WTC11 (cell line): ENCODE data around the gene GALNT12. TPM values are rescaled to one million over a fixed set of nuclear protein-coding genes. Genes with fewer than 3 reads are reported as not detected.

Experiments
- ATAC-seq: fragments of 200-7000 bp; cut with Tn5 transposase; 2 replicates; pipeline ENCODE4 v1.10.0; 2021; ENCODE audit warnings: mild to moderate bottlenecking, moderate library complexity
- CTCF ChIA-PET: fragments of 300-600 bp; sonication (Branson Sonifier 250); formaldehyde crosslinking; loops from one replicate; lab custom pipeline; 2021; ENCODE audit warnings: antibody characterized with exemption; lab: Charles Lee
- POLR2A ChIA-PET: fragments of 350-600 bp; sonication (Branson Sonifier 250); formaldehyde crosslinking; loops from one replicate; lab custom pipeline; 2021; ENCODE audit warnings: antibody characterized with exemption; lab: Charles Lee
- DNase-seq: peaks from one replicate; pipeline ENCODE4 v3.0.0; 2021; ENCODE audit warnings: low spot score
- H3K27ac Mint-ChIP-seq: 2 replicates; pipeline ENCODE4 v1.8.0; 2021; ENCODE audit warnings: mixed read lengths
- H3K27me3 Mint-ChIP-seq: 2 replicates; pipeline ENCODE4 v1.8.0; 2021; ENCODE audit warnings: low read depth, mild to moderate bottlenecking, moderate library complexity, mixed read lengths
- H3K36me3 Mint-ChIP-seq: 2 replicates; pipeline ENCODE4 v1.8.0; 2021; ENCODE audit warnings: mixed read lengths
- H3K4me1 Mint-ChIP-seq: 2 replicates; pipeline ENCODE4 v1.8.0; 2022; ENCODE audit warnings: mixed read lengths
- H3K4me3 Mint-ChIP-seq: 2 replicates; pipeline ENCODE4 v1.8.0; 2021; ENCODE audit warnings: mild to moderate bottlenecking, moderate library complexity, mixed read lengths
- H3K9me3 Mint-ChIP-seq: 2 replicates; pipeline ENCODE4 v1.8.0; 2021; ENCODE audit warnings: mixed read lengths
- ATF1 ChIP-seq: sonication (generic); formaldehyde crosslinking; IDR thresholded peaks from 2 replicates; pipeline ENCODE4 v1.8.1; 2023; ENCODE audit warnings: mild to moderate bottlenecking, moderate library complexity, missing genetic modification reagents
- ELF4 ChIP-seq: sonication (generic); formaldehyde crosslinking; IDR thresholded peaks from 2 replicates; pipeline ENCODE4 v1.8.1; 2022; ENCODE audit warnings: low read depth, mild to moderate bottlenecking, moderate library complexity, missing genetic modification reagents
- FOXP1 ChIP-seq: sonication (generic); formaldehyde crosslinking; IDR thresholded peaks from 2 replicates; pipeline ENCODE4 v1.8.0; 2022; ENCODE audit warnings: missing genetic modification reagents, mild to moderate bottlenecking, moderate library complexity, borderline replicate concordance
- GABPB1 ChIP-seq: sonication (generic); formaldehyde crosslinking; IDR thresholded peaks from 2 replicates; pipeline ENCODE4 v1.8.1; 2023; ENCODE audit warnings: mild to moderate bottlenecking, missing genetic modification reagents
- GTF2I ChIP-seq: fragments of 250-450 bp; sonication (Bioruptor Pico); conservative IDR thresholded peaks from 2 replicates; pipeline ENCODE4 v1.4.0; 2021; ENCODE audit warnings: mild to moderate bottlenecking
- JUN ChIP-seq: sonication (generic); formaldehyde crosslinking; IDR thresholded peaks from 2 replicates; pipeline ENCODE4 v1.8.0; 2023; ENCODE audit warnings: mild to moderate bottlenecking, missing genetic modification reagents
- NFYB ChIP-seq: sonication (generic); formaldehyde crosslinking; conservative IDR thresholded peaks from 2 replicates; pipeline ENCODE4 v1.8.0; 2022; ENCODE audit warnings: low read depth, missing genetic modification reagents
- NR1H2 ChIP-seq: sonication (generic); formaldehyde crosslinking; IDR thresholded peaks from 2 replicates; pipeline ENCODE4 v1.9.0; 2021; ENCODE audit warnings: mild to moderate bottlenecking, moderate library complexity, missing genetic modification reagents
- NR2C2 ChIP-seq: sonication (generic); formaldehyde crosslinking; IDR thresholded peaks from 2 replicates; pipeline ENCODE4 v1.8.0; 2022; ENCODE audit warnings: mild to moderate bottlenecking, missing genetic modification reagents
- OVOL2 ChIP-seq: fragments of 250-450 bp; sonication (Bioruptor Pico); IDR thresholded peaks from 2 replicates; pipeline ENCODE4 v1.9.0; 2021; ENCODE audit warnings: mild to moderate bottlenecking, borderline replicate concordance
- RORB ChIP-seq: fragments of 250-450 bp; sonication (Bioruptor Pico); IDR thresholded peaks from 2 replicates; pipeline ENCODE4 v1.9.0; 2021; ENCODE audit warnings: mild to moderate bottlenecking
- TEAD1 ChIP-seq: sonication (generic); formaldehyde crosslinking; IDR thresholded peaks from 2 replicates; pipeline ENCODE4 v1.8.0; 2022; ENCODE audit warnings: mild to moderate bottlenecking, missing genetic modification reagents
- ZNF138 ChIP-seq: sonication (generic); formaldehyde crosslinking; conservative IDR thresholded peaks from 2 replicates; pipeline ENCODE4 v1.8.1; 2022; ENCODE audit warnings: mild to moderate bottlenecking, moderate library complexity, missing genetic modification reagents
- ZNF317 ChIP-seq: sonication (generic); formaldehyde crosslinking; IDR thresholded peaks from 2 replicates; pipeline ENCODE4 v1.8.1; 2023; ENCODE audit warnings: low read depth, mild to moderate bottlenecking, moderate library complexity, missing genetic modification reagents, borderline replicate concordance
- ZNF416 ChIP-seq: fragments of 250-450 bp; sonication (Bioruptor Pico); IDR thresholded peaks from 2 replicates; pipeline ENCODE4 v1.9.0; 2021; ENCODE audit warnings: mild to moderate bottlenecking, inconsistent platforms
- total RNA-seq: library from RNA; stranded (reverse); gene quantifications from 3 replicates; pipeline ENCODE4 v1.2.3, GENCODE V29; 2021
- TF ChIP-seq, protein P1 (sequence below): fragments of 250-450 bp; sonication (Bioruptor Pico); IDR thresholded peaks from 2 replicates; pipeline ENCODE4 v1.9.0; 2021; ENCODE audit warnings: mild to moderate bottlenecking
- TF ChIP-seq, protein P2 (sequence below): sonication (generic); formaldehyde crosslinking; IDR thresholded peaks from 2 replicates; pipeline ENCODE4 v1.8.1; 2022; ENCODE audit warnings: missing genetic modification reagents, borderline replicate concordance
- TF ChIP-seq, protein P3 (sequence below): sonication (generic); formaldehyde crosslinking; IDR thresholded peaks from 2 replicates; pipeline ENCODE4 v1.8.1; 2023; ENCODE audit warnings: mild to moderate bottlenecking, missing genetic modification reagents
- TF ChIP-seq, protein P4 (sequence below): sonication (generic); formaldehyde crosslinking; IDR thresholded peaks from 2 replicates; pipeline ENCODE4 v1.8.1; 2023; ENCODE audit warnings: mild to moderate bottlenecking, missing genetic modification reagents, moderate library complexity
- TF ChIP-seq, protein P5 (sequence below): sonication (generic); formaldehyde crosslinking; IDR thresholded peaks from 2 replicates; pipeline ENCODE4 v1.8.0; 2022; ENCODE audit warnings: mild to moderate bottlenecking, missing genetic modification reagents
- TF ChIP-seq, protein P6 (sequence below): sonication (generic); formaldehyde crosslinking; conservative IDR thresholded peaks from 2 replicates; pipeline ENCODE4 v1.8.1; 2022; ENCODE audit warnings: mild to moderate bottlenecking, missing genetic modification reagents
- TF ChIP-seq, protein P7 (sequence below): fragments of 250-450 bp; sonication (Bioruptor Pico); IDR thresholded peaks from 2 replicates; pipeline ENCODE4 v1.9.0; 2021; ENCODE audit warnings: moderate library complexity, mild to moderate bottlenecking, inconsistent platforms, borderline replicate concordance

GALNT12 gene
- total RNA-seq, 1 experiment from 2014 or later, result 19.3 TPM

DNA sequence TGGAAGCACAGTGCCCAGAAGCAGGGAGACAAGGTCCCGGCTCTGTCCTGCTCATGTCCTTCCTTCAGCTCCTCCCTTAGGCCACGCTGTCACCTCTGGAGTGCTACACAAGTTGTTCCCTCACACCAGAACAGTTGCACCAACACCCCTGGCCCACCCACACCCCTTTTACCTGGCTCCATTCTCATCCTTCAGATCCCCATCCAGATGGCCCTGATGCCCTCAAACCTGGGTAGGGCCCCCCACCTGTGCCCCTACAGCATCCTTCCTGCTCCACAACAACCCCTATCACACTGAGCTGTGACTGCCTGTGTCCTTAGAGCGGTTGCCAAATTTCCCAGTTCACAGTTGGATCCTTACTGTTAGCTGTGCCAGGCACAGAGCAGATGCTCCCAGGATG lies 40.3 kb upstream of the GALNT12 start:
- Mint-ChIP-seq H3K9me3 (no peaks in the 10 kb centered on the region), H3K36me3 (peaks cover 54% of the 10 kb centered on the region)
- CTCF ChIA-PET, result interaction anchor here (3.2 kb wide), 1 partner anchor 9 kb away, joined by 17 read pairs; no protein-coding TSS in a partner anchor

DNA sequence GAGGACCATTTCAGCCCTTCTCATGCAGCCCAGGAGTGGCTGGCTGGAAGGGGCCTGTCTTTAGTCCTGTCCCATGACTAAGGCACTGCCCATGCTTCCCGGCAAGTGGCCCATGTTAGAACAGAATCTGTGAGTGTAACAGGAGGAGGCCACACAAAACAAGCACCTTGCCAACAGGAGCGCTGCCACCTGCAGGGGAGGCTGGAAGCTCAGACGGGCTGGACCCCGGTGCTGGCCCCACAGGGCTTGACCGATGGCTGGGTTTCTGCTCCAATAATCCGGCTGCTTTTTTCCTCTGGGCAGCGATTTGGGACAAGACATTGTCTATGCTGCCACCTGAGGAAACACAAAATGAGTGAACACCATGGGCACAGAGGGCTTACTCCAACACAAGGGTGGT lies 39.6 kb upstream of the GALNT12 start:
- Mint-ChIP-seq H3K4me1 (no peaks in the 10 kb centered on the region), H3K27ac (no peak overlapping the region), H3K9me3 (no peaks in the 10 kb centered on the region), H3K4me3 (no peak overlapping the region), H3K36me3 (peaks cover 56% of the 10 kb centered on the region), H3K27me3 (no peaks in the 10 kb centered on the region)
- CTCF ChIA-PET, result interaction anchor here (3.2 kb wide), 1 partner anchor 8 kb away, joined by 17 read pairs; no protein-coding TSS in a partner anchor
- POLR2A ChIA-PET, result no interaction called here
- no peak for ATAC-seq
- DNase-seq, result no peak
- TF ChIP-seq, protein P1, sequence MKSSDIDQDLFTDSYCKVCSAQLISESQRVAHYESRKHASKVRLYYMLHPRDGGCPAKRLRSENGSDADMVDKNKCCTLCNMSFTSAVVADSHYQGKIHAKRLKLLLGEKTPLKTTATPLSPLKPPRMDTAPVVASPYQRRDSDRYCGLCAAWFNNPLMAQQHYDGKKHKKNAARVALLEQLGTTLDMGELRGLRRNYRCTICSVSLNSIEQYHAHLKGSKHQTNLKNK (CRISPR knock-in tag), result no peak
- no peak for TF ChIP-seq TEAD1 (CRISPR knock-in tag)
- TF ChIP-seq NR2C2, result no peak
- no peak for TF ChIP-seq OVOL2 (CRISPR knock-in tag)
- no peak for TF ChIP-seq ELF4 (CRISPR knock-in tag)
- TF ChIP-seq ATF1, result no peak
- no peak for TF ChIP-seq NR1H2
- TF ChIP-seq ZNF416 (CRISPR knock-in tag), result no peak
- TF ChIP-seq, protein P2, sequence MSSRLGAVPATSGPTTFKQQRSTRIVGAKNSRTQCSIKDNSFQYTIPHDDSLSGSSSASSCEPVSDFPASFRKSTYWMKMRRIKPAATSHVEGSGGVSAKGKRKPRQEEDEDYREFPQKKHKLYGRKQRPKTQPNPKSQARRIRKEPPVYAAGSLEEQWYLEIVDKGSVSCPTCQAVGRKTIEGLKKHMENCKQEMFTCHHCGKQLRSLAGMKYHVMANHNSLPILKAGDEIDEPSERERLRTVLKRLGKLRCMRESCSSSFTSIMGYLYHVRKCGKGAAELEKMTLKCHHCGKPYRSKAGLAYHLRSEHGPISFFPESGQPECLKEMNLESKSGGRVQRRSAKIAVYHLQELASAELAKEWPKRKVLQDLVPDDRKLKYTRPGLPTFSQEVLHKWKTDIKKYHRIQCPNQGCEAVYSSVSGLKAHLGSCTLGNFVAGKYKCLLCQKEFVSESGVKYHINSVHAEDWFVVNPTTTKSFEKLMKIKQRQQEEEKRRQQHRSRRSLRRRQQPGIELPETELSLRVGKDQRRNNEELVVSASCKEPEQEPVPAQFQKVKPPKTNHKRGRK, result no peak
- TF ChIP-seq, protein P3, sequence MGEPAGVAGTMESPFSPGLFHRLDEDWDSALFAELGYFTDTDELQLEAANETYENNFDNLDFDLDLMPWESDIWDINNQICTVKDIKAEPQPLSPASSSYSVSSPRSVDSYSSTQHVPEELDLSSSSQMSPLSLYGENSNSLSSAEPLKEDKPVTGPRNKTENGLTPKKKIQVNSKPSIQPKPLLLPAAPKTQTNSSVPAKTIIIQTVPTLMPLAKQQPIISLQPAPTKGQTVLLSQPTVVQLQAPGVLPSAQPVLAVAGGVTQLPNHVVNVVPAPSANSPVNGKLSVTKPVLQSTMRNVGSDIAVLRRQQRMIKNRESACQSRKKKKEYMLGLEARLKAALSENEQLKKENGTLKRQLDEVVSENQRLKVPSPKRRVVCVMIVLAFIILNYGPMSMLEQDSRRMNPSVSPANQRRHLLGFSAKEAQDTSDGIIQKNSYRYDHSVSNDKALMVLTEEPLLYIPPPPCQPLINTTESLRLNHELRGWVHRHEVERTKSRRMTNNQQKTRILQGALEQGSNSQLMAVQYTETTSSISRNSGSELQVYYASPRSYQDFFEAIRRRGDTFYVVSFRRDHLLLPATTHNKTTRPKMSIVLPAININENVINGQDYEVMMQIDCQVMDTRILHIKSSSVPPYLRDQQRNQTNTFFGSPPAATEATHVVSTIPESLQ (CRISPR knock-in tag), result no peak
- TF ChIP-seq, protein P4, sequence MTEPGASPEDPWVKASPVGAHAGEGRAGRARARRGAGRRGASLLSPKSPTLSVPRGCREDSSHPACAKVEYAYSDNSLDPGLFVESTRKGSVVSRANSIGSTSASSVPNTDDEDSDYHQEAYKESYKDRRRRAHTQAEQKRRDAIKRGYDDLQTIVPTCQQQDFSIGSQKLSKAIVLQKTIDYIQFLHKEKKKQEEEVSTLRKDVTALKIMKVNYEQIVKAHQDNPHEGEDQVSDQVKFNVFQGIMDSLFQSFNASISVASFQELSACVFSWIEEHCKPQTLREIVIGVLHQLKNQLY (CRISPR knock-in tag), result no peak
- TF ChIP-seq GTF2I (CRISPR knock-in tag), result no peak
- TF ChIP-seq, protein P5, sequence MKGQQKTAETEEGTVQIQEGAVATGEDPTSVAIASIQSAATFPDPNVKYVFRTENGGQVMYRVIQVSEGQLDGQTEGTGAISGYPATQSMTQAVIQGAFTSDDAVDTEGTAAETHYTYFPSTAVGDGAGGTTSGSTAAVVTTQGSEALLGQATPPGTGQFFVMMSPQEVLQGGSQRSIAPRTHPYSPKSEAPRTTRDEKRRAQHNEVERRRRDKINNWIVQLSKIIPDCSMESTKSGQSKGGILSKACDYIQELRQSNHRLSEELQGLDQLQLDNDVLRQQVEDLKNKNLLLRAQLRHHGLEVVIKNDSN (CRISPR knock-in tag), result no peak
- TF ChIP-seq, all 79 proteins: peak for 0

More for the DNA sequence above, 40.3 kb upstream of the GALNT12 start:
- Mint-ChIP-seq H3K27ac (no peak overlapping the region), H3K4me3 (no peak overlapping the region)
- no peak for DNase-seq
- TF ChIP-seq, protein P6, sequence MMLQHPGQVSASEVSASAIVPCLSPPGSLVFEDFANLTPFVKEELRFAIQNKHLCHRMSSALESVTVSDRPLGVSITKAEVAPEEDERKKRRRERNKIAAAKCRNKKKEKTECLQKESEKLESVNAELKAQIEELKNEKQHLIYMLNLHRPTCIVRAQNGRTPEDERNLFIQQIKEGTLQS (CRISPR knock-in tag), result no peak
- no peak for TF ChIP-seq ZNF317 (CRISPR knock-in tag)
- TF ChIP-seq GABPB1, result no peak
- no peak for TF ChIP-seq ZNF138 (CRISPR knock-in tag)
- no peak for TF ChIP-seq FOXP1 (CRISPR knock-in tag)
- TF ChIP-seq, protein P7, sequence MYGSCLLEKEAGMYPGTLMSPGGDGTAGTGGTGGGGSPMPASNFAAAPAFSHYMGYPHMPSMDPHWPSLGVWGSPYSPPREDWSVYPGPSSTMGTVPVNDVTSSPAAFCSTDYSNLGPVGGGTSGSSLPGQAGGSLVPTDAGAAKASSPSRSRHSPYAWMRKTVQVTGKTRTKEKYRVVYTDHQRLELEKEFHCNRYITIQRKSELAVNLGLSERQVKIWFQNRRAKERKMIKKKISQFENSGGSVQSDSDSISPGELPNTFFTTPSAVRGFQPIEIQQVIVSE (CRISPR knock-in tag), result no peak
- no peak for TF ChIP-seq GTF2I (CRISPR knock-in tag)
- no peak for TF ChIP-seq RORB (CRISPR knock-in tag)
- no peak for TF ChIP-seq JUN (CRISPR knock-in tag)
- no peak for TF ChIP-seq ZNF416 (CRISPR knock-in tag)
- TF ChIP-seq NFYB (CRISPR knock-in tag), result no peak
- TF ChIP-seq ATF1, result no peak
- TF ChIP-seq, all 79 proteins: peak for 0
- no peak for ATAC-seq
- Mint-ChIP-seq H3K27me3 (no peaks in the 10 kb centered on the region), H3K4me1 (no peaks in the 10 kb centered on the region)
- POLR2A ChIA-PET, result no interaction called here
